ENCODE results near the gene C16orf78.
A peak's percentile ranks its signal among the peaks of the same experiment; 100 is the strongest.

DNA sequence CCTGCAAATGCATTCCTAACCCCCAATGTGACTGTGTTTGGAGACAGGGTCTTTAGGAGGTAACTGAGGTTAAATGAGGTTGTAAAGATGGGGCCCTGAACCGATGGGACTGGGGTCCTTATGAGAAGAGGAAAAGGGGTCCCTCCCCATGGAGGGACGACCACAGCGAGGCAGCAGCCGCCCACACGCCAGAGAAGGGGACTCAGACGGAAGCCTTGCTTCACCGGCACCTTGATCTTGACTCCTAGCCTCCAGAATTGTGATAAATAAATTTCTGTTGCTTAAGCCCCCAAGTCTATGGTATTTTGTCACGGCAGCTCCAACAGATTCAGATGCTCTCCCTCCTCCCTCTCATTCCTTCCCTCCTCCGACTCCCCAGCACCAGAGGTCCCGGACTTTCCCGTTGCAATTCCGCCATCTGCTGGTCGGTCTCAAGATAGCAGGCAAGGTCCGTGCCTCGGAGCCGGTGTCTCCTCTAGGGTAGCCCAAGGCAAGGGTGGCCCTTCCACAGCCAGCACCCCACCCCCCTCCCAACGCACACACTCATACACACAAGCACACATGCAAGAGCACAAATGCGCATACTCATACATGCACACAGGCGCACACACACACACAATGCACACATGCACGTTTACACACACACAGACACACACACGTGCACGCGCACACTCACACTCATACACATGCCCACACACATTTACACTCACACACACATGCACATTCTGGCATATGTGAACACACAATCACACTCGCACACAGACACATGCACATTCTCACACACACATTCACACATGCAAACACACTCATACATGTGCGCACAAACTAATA lies 23.1 kb upstream of the C16orf78 start:
- TF ChIP-seq, protein P1, sequence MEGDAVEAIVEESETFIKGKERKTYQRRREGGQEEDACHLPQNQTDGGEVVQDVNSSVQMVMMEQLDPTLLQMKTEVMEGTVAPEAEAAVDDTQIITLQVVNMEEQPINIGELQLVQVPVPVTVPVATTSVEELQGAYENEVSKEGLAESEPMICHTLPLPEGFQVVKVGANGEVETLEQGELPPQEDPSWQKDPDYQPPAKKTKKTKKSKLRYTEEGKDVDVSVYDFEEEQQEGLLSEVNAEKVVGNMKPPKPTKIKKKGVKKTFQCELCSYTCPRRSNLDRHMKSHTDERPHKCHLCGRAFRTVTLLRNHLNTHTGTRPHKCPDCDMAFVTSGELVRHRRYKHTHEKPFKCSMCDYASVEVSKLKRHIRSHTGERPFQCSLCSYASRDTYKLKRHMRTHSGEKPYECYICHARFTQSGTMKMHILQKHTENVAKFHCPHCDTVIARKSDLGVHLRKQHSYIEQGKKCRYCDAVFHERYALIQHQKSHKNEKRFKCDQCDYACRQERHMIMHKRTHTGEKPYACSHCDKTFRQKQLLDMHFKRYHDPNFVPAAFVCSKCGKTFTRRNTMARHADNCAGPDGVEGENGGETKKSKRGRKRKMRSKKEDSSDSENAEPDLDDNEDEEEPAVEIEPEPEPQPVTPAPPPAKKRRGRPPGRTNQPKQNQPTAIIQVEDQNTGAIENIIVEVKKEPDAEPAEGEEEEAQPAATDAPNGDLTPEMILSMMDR (IDR thresholded peaks at IDR 0.05 in 8 of 11, conservative IDR thresholded peaks at IDR 0.05 in 3 of 11): peak; percentile 50 to 83 (median 71)
- TF ChIP-seq POLR2A (IDR thresholded peaks at IDR 0.05) (no peak), POLR2AphosphoS5 (IDR thresholded peaks at IDR 0.05) (no peak)

Data from spleen (tissue), 7 donors.